ENCODE measurements around the gene VPREB3.
"Not testable (repeated sequence)": the region's sequence is repeated elsewhere in the genome, so short reads cannot be mapped to it uniquely, and the experiment has no call there.

The VPREB3 gene

DNA sequence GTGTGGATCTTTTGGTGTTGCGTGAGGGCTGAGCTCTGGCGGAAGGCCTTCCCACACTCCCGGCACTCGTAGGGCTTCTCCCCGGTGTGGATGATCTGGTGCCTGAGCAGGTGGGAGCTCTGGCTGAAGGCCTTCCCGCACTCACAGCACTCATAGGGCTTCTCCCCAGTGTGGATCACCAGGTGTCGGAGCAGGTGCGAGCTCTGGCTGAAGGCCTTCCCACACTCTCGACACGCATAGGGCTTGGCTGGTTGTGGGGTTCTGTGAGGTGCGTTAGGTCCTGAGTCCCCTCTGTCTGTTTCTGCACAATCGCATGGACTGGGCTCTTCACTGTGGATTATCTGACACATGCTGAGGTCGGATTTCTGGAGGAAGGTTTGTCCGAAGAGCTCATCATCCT, 9.7 kb downstream of the VPREB3 start:
- TF ChIP-seq, protein P1, sequence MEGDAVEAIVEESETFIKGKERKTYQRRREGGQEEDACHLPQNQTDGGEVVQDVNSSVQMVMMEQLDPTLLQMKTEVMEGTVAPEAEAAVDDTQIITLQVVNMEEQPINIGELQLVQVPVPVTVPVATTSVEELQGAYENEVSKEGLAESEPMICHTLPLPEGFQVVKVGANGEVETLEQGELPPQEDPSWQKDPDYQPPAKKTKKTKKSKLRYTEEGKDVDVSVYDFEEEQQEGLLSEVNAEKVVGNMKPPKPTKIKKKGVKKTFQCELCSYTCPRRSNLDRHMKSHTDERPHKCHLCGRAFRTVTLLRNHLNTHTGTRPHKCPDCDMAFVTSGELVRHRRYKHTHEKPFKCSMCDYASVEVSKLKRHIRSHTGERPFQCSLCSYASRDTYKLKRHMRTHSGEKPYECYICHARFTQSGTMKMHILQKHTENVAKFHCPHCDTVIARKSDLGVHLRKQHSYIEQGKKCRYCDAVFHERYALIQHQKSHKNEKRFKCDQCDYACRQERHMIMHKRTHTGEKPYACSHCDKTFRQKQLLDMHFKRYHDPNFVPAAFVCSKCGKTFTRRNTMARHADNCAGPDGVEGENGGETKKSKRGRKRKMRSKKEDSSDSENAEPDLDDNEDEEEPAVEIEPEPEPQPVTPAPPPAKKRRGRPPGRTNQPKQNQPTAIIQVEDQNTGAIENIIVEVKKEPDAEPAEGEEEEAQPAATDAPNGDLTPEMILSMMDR (conservative IDR thresholded peaks at IDR 0.05), result no peak
- no peak for TF ChIP-seq ZFX (IDR thresholded peaks at IDR 0.05)
- no peak overlapping the region for H3K27ac ChIP-seq

DNA sequence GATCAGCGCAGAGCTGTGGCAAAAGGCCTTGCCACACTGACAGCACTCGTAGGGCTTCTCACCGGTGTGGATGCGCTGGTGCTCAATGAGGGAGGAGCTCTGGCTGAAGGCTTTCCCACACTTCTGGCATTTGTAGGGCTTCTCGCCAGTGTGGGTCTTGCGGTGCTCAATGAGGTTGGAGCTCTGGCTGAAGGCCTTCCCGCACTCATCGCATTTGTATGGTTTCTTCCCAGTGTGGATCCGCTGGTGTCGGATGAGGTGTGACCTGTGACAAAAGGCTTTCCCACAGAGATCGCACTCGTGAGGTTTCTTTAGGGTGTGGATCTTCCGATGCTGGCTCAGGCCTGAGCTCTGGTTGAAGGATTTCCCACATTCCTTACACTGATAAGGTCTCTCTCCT, 10.2 kb downstream of the VPREB3 start:
- no peak overlapping the region for H3K27ac ChIP-seq
- TF ChIP-seq, protein P1 (conservative IDR thresholded peaks at IDR 0.05), result no peak
- no peak for TF ChIP-seq ZFX (IDR thresholded peaks at IDR 0.05)

DNA sequence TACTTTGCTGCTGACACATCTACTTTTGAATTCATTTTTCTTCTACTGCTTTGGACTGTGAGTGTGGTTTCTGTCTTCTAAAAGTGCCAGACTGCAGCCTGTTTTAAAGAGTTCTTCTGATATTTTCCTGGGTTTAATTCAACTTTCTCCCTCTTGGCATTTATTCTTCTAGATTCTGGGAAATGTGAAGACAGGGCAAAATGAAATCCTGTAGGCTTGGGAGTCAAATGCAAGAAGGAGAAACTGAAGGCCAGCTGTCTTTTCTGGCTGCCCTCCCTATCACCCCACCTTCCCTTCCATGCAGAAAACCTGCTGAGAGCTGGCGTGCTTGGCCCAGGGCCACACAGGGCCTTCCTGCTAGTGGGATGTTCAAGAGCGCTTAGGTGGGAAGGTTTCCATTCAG, 10.9 kb downstream of the VPREB3 start:
- no peak overlapping the region for H3K27ac ChIP-seq
- TF ChIP-seq, protein P1 (conservative IDR thresholded peaks at IDR 0.05), result no peak
- no peak for TF ChIP-seq ZFX (IDR thresholded peaks at IDR 0.05)

DNA sequence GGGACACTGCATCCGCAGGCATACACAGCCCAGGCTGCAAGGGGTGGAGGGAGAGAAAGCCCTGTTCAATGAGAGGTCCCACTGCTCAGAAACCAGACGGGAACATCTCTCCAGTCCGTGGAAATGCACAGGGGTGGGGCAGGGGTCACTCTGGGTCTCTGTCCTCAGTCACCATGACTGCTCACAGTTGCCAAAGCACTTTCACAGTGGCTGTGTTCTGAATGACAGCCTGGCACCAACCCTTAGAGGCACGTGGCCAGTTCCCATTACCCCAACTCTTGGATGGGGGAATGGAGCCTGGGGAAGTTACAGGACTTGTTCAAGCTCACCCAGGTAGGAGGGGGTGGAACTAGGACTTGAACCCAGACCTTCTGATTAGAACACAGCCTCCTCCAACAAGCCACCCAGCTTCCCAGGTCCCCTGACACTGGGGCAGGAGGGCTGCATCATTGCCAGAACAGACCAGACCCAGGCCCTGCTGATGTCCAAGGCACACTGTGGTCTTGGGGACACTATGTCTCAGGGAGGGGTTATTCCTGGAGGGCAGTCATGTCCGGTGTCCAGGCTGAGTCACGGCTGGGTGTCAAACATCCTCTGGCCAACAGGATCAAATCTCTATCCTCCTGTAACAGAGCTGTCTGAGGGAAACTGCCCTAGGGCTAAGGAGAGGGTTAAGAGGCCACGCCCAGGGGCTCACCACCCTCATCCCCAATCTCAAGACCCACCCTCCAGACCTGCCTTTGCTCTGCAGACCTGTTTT, 11.5 kb downstream of the VPREB3 start:
- TF ChIP-seq ZFX (IDR thresholded peaks at IDR 0.05), result no peak
- TF ChIP-seq, protein P1 (conservative IDR thresholded peaks at IDR 0.05), result no peak
- H3K27ac ChIP-seq, result no peak overlapping the region

DNA sequence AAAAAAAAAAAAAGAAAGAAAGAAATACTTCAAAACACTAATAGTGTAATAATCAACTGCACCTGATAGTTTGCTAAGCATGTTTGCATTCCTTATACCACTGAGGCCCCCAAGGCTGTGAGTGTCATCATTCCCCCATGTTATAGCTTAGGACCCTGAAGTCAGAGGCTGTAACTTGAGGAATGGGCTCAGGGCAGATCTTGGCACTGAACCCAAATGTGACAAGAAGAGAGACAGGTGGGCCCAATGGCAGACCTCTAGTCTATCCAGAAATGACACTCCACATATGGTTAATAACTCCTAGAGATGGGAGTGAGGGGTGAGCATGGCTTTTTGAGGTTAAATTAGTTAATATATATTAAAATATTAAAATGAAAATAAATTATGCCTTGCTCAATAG, 16.5 kb downstream of the VPREB3 start:
- no peak for TF ChIP-seq ZFX (IDR thresholded peaks at IDR 0.05)
- TF ChIP-seq, protein P1 (conservative IDR thresholded peaks at IDR 0.05), result no peak

DNA sequence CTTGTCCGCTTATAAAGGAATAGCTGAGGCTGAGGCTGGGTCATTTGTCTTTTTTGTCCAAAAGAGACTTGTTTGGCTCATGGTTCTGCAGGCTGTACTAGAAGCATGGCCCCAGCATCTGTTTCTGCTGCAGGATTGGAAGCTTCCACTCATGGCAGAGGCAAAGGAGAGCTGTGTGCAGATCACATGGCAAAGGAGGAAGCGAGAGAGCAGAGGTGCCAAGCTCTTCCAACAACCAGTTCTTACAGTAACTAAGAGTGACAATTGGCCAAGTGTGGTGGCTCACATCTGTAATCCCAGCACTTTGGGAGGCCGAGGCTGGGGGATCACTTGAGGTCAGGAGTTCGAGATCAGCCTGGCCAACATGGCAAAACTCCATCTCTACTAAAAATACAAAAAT, 26.1 kb downstream of the VPREB3 start:
- not testable (repeated sequence) for H3K27ac ChIP-seq

More for the DNA sequence above, 16.5 kb downstream of the VPREB3 start:
- no peak overlapping the region for H3K27ac ChIP-seq

DNA sequence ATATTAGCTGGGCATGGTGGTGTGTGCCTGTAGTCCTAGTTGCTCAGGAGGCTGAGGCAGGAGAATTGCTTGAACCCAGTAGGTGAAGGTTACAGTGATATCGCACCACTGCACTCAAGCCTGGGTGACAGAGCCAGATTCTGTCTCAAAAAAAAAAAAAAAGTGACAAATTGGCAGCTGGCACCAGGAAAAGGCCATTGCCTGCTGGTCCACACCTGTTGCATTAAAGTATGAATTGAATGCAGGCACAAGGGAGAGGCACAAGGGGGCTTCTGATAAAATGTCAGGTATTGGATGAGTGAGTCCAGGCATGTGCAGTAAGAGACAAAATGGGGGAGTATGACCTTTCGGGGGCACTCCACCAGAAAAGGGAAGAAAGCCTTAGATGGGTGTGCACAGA, 31.5 kb downstream of the VPREB3 start:
- H3K27ac ChIP-seq, result no peak overlapping the region
- no peak for TF ChIP-seq ZFX (IDR thresholded peaks at IDR 0.05)
- TF ChIP-seq, protein P1 (conservative IDR thresholded peaks at IDR 0.05), result no peak

DNA sequence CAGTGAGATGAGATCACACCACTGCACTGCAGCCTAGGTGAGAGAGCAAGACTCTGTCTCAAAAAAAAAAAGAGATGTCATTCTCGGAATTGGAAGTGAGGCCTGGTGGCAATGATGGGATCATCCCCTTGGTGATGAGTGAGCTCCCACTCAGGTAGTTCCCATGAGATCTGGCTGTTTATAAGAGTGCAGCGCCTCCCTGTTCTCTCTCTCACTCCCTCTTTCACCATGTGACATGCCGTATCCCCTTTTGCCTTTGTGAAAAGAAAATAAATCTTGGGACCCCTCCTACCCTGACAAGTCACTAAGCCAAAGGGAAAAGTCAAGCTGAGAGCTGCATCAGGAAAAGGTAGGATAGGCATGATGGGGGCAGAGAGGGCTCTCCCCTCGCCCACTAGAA, 32.1 kb downstream of the VPREB3 start:
- no peak for TF ChIP-seq ZFX (IDR thresholded peaks at IDR 0.05)
- TF ChIP-seq, protein P1 (conservative IDR thresholded peaks at IDR 0.05), result no peak
- no peak overlapping the region for H3K27ac ChIP-seq
